Non-pigmented ciliary epithelial cell (primary cell): Measurements from ENCODE around the gene TNFAIP8L2.

Source experiments
- DNase-seq: peaks from one replicate; pipeline ENCODE4 v3.0.0-alpha.2; 2010; ENCODE audit warnings: low read depth

Gene TNFAIP8L2

DNA sequence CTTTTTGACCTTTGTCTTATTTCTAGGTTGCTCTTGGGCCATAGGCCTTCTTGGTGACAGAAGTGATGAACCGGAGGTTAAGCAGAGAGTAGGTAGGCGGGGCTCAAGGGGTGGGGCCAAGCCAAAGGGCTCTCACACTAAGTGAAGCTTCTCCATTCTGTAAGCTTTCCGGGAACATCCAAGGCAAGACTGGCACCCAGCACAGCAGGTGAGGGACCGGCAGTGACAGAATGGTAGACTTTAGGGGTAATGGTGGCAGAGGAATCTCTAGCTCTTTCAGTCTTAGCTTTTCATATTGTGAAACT is at the start of gene TNFAIP8L2:
TSS of gene TNFAIP8L2 (plus strand) at position 135 of the 305 bp plus-strand sequence. CDS start 2,049 bp downstream, outside the sequence.
- DNase-seq = no peak

DNA sequence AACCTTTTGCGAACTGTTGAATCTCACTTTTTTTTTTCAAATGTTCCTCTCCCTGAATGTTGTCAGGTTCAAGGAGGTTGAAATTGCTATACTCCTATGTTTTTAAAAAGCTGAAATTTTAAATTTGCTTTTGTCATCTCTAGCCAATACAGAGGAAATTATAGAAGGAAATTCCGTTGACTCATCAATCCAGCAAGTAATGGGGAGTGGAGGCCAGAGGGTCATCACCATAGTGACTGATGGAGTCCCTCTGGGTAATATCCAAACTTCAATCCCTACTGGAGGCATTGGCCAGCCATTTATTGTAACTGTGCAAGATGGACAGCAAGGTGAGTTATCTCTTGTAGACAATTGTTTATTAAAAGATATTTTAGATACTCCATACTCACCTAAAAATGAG is 49.6 kb upstream of the TNFAIP8L2 start:
- peak; percentile 8 for DNase-seq

- no peak for DNase-seq
These were observed 48.1 kb upstream of the TNFAIP8L2 start for GRCh38 chr1:151108331-151108730.

DNA sequence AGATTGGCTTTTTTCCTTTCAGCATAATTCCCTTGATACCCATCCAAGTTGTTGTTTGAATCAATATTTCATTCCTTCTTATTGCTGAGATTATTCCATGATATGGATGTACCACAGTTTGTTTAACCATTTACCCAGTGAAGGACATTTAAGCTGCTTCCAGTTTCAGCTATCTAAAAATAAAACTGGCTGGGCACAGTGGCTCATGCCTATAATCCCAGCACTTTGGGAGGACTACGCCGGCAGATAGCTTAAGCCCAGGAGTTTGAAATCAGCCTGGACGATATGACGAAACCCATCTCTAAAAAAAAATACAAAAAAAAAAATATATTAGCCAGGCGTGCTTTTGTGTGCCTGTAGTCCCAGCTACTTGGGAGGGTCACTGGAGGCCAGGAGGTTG is 42.6 kb upstream of the TNFAIP8L2 start:
- DNase-seq = no peak

GRCh38 chr1:151124763-151125403 is 31.6 kb upstream of the TNFAIP8L2 start:
- DNase-seq = no peak

DNA sequence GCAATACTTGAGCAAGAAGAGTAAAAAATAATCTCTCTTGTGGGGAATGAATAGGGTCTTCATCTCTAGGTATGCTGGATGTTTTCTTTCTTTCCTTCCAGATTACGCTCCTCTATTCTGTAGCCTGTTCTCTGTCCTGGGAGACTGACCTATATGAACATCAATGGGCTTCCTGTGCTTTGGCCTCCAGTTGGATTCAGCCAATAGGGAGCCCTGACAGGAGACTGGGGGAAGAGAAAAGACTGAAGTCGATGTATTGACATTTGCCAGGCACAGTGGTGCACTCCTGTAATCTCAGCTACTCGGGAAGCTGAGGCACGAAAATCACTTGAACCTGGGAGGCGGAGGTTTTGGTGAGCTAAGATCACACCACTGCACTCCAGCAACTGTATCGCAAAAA is 27.6 kb upstream of the TNFAIP8L2 start:
- DNase-seq = no peak

- peak; percentile 76 for DNase-seq
These were observed 25.4 kb upstream of the TNFAIP8L2 start for GRCh38 chr1:151130987-151131586.

- no peak for DNase-seq
These were observed 24.6 kb upstream of the TNFAIP8L2 start for GRCh38 chr1:151131701-151132334.

DNA sequence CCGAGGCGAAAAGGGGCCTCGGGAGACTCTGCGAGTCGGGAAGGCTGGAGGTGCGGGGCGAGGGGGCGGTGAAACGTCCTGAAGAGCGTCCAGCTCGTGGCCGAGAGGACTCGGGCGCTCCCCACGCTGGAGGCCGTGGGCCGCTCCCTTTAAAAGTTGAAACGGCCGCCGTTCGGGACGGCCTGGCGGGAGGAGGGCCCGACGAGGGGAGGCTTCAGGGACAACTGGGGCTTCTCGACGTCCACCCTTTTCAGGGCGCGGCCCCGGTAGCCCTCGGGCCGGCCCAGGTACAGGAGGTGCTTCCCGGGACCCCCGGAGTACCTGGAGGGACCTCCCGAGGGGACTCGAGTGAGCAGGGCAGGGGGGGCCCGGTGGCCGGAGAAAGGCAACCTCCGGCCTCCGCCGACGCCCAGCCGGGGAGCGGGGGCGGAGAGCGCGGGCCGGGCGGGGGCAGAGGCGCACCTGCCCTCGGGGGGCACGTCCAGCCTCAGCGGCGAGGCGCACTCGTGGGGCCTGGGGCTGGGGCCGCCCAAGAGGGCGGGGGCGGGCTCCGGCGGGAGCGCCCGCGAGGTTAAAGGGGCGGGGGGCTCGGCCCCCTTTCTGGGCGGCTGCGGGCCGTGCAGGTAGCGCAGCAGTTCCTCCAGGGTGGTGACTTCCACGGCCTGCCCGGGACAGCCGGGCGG is 24.0 kb upstream of the TNFAIP8L2 start:
- no peak for DNase-seq

- DNase-seq = no peak
These were observed 23.2 kb upstream of the TNFAIP8L2 start for GRCh38 chr1:151133018-151133806.

DNA sequence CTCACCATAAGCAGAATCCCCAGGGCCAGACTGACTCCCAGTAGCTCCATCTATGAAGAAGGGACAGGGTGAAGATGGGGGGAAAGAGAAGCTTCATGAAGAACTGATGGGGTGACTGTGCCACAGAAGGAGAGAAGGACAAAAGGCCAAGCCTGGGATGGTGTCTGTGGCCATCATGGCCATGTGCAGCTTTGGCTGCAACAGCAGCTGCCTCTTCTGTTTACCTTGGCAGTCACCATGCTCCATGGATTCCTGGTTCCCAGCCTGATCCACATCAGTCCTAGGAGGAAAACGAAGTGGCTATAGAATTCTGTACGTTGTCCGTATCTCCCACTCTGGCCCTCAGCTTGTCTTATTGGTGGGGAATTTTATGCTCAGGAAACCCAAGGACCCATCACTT is 22.1 kb upstream of the TNFAIP8L2 start:
- no peak for DNase-seq

DNA sequence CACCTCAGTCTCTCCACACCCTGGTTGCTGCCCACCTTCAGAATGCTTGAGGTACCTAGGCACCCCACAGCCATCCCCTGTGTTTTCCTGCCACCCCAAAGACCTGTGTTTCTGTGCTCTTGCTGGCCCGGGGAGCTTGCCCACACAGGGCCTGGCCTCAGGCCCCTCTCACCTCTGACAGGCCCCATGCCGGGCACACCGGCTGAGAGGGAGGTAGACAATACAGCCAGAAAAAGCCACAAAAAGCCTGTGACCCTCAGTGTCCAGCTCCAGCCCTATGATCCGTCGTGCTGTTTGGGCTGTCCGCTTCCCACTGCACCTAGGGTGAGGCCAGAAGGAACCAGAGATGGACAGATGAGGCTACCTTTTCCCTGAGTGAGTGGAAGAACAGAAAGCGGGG is 21.5 kb upstream of the TNFAIP8L2 start:
- no peak for DNase-seq

GRCh38 chr1:151135433-151136385 is 20.7 kb upstream of the TNFAIP8L2 start:
- DNase-seq = no peak

- DNase-seq = no peak
These were observed 18.7 kb upstream of the TNFAIP8L2 start for GRCh38 chr1:151137789-151138188.

DNA sequence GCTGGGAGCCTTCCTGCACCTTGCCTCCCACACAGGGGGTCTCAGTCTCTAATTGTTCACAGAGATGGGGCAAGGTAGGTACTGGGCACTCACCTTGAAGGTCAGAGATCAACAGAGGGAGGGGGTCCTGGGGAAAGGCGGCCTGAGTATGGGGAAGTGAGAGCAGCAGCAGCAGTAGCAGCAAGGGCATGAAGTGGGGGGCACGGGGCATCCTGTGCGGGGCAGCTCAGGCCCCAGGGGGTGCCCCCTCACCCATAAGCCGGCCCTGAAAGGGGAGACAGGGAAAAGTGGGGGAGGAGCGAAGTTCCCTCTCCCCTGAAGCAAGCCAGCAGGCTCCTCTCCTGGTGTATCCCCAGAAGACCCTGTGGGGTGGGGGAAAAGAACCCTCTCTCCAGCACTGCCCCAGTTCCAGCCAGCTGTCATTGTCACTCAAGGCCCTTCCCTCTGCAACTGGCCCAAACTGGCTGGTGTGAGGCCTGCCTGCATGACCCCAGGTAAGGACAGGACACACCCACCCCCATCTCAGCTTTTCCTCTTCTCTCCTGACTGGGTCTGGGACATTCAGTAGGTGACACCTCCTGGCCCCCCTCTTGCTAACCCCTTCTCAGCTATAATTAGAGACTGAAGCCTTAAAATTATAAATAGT is 13.9 kb upstream of the TNFAIP8L2 start:
- no peak for DNase-seq

DNA sequence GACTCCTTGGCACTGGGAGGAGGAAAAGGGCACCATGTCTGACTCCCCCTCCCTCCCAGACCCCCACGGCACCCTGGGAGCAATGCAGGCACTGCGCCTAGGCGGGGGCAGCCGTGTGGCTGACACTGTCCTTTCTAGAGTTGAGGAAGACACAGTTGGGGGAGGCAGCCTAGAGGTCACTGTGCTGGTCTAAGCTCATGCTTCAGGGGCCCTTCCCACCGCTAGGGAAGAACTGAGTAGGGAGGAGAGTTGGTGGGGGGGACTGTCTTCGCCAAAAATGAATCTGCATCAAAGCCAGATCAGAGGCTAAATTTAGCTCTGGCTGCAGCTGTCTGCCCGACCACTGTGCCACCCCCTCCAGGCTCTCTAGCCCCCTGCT is 13.4 kb upstream of the TNFAIP8L2 start:
- no peak for DNase-seq

GRCh38 chr1:151143986-151144385 is 12.5 kb upstream of the TNFAIP8L2 start:
- no peak for DNase-seq

DNA sequence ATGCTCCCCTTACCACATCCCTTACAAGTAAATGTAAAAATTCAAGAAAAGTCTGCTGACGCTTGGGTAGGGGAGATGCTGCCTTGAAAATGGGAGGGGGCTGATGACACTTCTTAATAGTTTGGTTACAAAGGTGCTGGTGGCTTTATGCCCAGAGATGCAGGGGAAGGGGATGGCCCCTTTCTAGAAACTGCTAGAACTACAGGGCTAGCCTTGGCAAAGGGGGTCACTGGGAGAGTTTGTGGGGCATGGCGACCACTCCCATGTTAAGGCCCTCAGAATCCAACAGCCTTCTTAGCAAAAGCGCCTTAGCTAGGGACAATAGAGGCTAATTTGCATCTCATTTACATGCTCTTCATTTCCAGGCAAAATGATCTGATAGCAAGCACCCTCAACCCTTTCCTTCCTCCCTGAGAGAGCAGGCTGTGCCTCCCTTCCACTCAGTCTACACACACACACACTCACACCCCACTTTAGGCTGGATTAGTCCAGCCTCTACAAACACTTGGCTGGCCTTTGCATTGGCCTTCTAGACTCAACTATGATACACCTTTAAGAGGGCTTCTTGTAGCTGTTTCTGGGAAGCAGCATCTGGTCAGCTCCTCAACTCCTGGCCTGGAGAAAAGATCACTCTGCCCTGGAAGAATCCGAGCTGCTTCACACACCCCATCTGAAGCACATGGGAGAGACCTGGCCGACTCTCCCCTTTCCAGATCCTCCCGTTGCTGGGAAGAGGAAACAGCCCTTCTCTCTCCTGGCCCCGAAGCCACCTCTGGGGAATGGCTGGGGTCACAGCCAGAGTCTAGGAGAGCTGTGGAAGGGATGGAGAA is 11.8 kb upstream of the TNFAIP8L2 start:
- DNase-seq = no peak

DNA sequence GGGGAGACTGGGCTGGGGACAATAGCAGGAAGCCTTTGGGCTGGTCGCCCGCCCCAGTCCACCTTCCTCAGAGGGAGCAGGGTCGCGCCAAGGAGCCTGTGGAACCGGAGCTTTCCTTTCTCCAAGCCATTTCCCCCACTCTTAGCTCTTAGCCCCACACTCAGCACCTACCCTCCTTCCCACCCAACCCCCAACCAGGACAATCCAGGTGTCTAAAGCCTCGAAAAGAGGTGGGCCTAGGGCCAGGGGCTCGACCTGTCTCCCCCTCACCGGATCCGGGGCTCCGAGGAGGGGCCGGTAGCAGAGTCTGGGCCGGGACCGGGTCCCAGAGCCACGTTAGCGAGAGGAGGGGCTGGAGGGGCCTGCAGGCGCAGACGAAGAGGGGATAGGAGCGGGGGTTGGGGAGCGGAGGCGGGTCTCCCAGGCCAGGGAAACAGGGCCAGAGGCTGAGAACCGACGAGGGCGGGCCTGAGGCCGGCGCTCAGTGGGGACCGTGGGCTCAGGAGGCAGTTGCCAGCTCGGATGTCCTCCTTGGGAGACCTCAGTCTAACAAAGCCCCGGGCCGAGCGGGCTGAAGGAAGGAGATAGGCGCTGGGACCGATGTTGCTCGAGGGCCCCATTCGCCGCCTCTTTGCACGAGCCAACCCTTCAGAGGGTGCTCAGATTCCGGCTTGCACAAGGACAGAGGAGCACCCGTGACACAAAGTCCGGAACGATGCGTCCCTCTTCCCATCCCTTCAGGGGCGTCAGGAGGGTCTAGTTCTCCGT is 11.0 kb upstream of the TNFAIP8L2 start:
- DNase-seq = no peak
